WTC11 (cell line): ENCODE measurements around the gene TEX14. TPM values are rescaled to one million over a fixed set of nuclear protein-coding genes. Genes with fewer than 3 reads are reported as not detected.
"Not testable (repeated sequence)": the region's sequence is repeated elsewhere in the genome, so short reads cannot be mapped to it uniquely, and the experiment has no call there.

Source experiments
- ATAC-seq: fragments of 200-7000 bp; cut with Tn5 transposase; 2 replicates; pipeline ENCODE4 v1.10.0; 2021; ENCODE audit warnings: mild to moderate bottlenecking, moderate library complexity
- CTCF ChIA-PET: fragments of 300-600 bp; sonication (Branson Sonifier 250); formaldehyde crosslinking; loops from one replicate; lab custom pipeline; 2021; ENCODE audit warnings: antibody characterized with exemption; lab: Charles Lee
- POLR2A ChIA-PET: fragments of 350-600 bp; sonication (Branson Sonifier 250); formaldehyde crosslinking; loops from one replicate; lab custom pipeline; 2021; ENCODE audit warnings: antibody characterized with exemption; lab: Charles Lee
- DNase-seq: peaks from one replicate; pipeline ENCODE4 v3.0.0; 2021; ENCODE audit warnings: low spot score
- H3K27ac Mint-ChIP-seq: 2 replicates; pipeline ENCODE4 v1.8.0; 2021; ENCODE audit warnings: mixed read lengths
- H3K27me3 Mint-ChIP-seq: 2 replicates; pipeline ENCODE4 v1.8.0; 2021; ENCODE audit warnings: low read depth, mild to moderate bottlenecking, moderate library complexity, mixed read lengths
- H3K36me3 Mint-ChIP-seq: 2 replicates; pipeline ENCODE4 v1.8.0; 2021; ENCODE audit warnings: mixed read lengths
- H3K4me1 Mint-ChIP-seq: 2 replicates; pipeline ENCODE4 v1.8.0; 2022; ENCODE audit warnings: mixed read lengths
- H3K4me3 Mint-ChIP-seq: 2 replicates; pipeline ENCODE4 v1.8.0; 2021; ENCODE audit warnings: mild to moderate bottlenecking, moderate library complexity, mixed read lengths
- H3K9me3 Mint-ChIP-seq: 2 replicates; pipeline ENCODE4 v1.8.0; 2021; ENCODE audit warnings: mixed read lengths
- CREM ChIP-seq: sonication (generic); formaldehyde crosslinking; IDR thresholded peaks from 2 replicates; pipeline ENCODE4 v1.8.1; 2022; ENCODE audit warnings: mild to moderate bottlenecking, missing genetic modification reagents, moderate library complexity
- HMGA2 ChIP-seq: fragments of 250-450 bp; sonication (Bioruptor Pico); IDR thresholded peaks from 2 replicates; pipeline ENCODE4 v1.4.0; 2021; ENCODE audit warnings: mild to moderate bottlenecking, moderate library complexity
- JUN ChIP-seq: sonication (generic); formaldehyde crosslinking; IDR thresholded peaks from 2 replicates; pipeline ENCODE4 v1.8.0; 2023; ENCODE audit warnings: mild to moderate bottlenecking, missing genetic modification reagents
- NR2C2 ChIP-seq: sonication (generic); formaldehyde crosslinking; IDR thresholded peaks from 2 replicates; pipeline ENCODE4 v1.8.0; 2022; ENCODE audit warnings: mild to moderate bottlenecking, missing genetic modification reagents
- NR3C1 ChIP-seq: sonication (generic); formaldehyde crosslinking; conservative IDR thresholded peaks from 2 replicates; pipeline ENCODE4 v1.8.1; 2023; ENCODE audit warnings: low read depth, mild to moderate bottlenecking, missing genetic modification reagents
- SMAD3 ChIP-seq: sonication (generic); formaldehyde crosslinking; IDR thresholded peaks from 2 replicates; pipeline ENCODE4 v1.8.0; 2022; ENCODE audit warnings: missing genetic modification reagents, mild to moderate bottlenecking, borderline replicate concordance
- ZNF138 ChIP-seq: sonication (generic); formaldehyde crosslinking; conservative IDR thresholded peaks from 2 replicates; pipeline ENCODE4 v1.8.1; 2022; ENCODE audit warnings: mild to moderate bottlenecking, moderate library complexity, missing genetic modification reagents
- ZNF219 ChIP-seq: sonication (generic); formaldehyde crosslinking; IDR thresholded peaks from 2 replicates; pipeline ENCODE4 v1.8.0; 2023; ENCODE audit warnings: missing genetic modification reagents, mild to moderate bottlenecking, borderline replicate concordance
- ZNF317 ChIP-seq: sonication (generic); formaldehyde crosslinking; IDR thresholded peaks from 2 replicates; pipeline ENCODE4 v1.8.1; 2023; ENCODE audit warnings: low read depth, mild to moderate bottlenecking, moderate library complexity, missing genetic modification reagents, borderline replicate concordance
- total RNA-seq: library from RNA; stranded (reverse); gene quantifications from 3 replicates; pipeline ENCODE4 v1.2.3, GENCODE V29; 2021
- TF ChIP-seq, protein P1 (sequence below): sonication (generic); formaldehyde crosslinking; IDR thresholded peaks from 2 replicates; pipeline ENCODE4 v1.8.1; 2023; ENCODE audit warnings: mild to moderate bottlenecking, missing genetic modification reagents, moderate library complexity
- TF ChIP-seq, protein P2 (sequence below): fragments of 250-450 bp; sonication (Bioruptor Pico); IDR thresholded peaks from 2 replicates; pipeline ENCODE4 v2.1.2; 2022; ENCODE audit warnings: mild to moderate bottlenecking, moderate library complexity
- TF ChIP-seq, protein P3 (sequence below): fragments of 200-600 bp; IDR thresholded peaks from 2 replicates; pipeline ENCODE4 v1.8.0; 2022; ENCODE audit warnings: antibody characterized with exemption
- TF ChIP-seq, protein P4 (sequence below): fragments of 250-450 bp; sonication (Bioruptor Pico); IDR thresholded peaks from 2 replicates; pipeline ENCODE4 v1.9.0; 2021; ENCODE audit warnings: mild to moderate bottlenecking
- TF ChIP-seq, protein P5 (sequence below): sonication (generic); formaldehyde crosslinking; conservative IDR thresholded peaks from 2 replicates; pipeline ENCODE4 v1.8.1; 2023; ENCODE audit warnings: mild to moderate bottlenecking, low read depth, missing genetic modification reagents, moderate library complexity
- TF ChIP-seq, protein P6 (sequence below): sonication (generic); formaldehyde crosslinking; IDR thresholded peaks from 2 replicates; pipeline ENCODE4 v1.8.1; 2022; ENCODE audit warnings: low read depth, missing genetic modification reagents, borderline replicate concordance

The TEX14 gene
- total RNA-seq, 1 experiment from 2014 or later, result 1.4 TPM

DNA sequence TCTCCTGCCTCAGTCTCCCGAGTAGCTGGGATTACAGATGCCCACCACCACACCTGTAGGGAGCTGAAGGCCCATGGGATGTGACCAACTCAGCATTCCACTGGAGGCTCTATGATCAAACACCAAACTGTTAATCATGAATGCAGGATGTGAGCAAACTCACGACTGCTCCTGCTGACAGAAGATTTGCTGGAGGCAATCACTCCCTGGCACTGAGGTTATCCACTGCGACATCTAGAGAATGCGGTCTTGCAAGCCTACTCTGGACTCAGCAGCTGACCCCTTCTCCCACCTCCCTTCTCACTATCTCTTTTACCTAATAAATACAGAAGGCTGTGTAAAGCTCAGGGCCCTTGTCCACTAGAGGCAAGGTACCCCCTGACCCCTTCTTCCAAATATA lies 4.9 kb downstream of the TEX14 start:
- H3K9me3 Mint-ChIP-seq, result no peaks in the 10 kb centered on the region; the same call in 1 of the 2 replicates
- POLR2A ChIA-PET, result no interaction called here

DNA sequence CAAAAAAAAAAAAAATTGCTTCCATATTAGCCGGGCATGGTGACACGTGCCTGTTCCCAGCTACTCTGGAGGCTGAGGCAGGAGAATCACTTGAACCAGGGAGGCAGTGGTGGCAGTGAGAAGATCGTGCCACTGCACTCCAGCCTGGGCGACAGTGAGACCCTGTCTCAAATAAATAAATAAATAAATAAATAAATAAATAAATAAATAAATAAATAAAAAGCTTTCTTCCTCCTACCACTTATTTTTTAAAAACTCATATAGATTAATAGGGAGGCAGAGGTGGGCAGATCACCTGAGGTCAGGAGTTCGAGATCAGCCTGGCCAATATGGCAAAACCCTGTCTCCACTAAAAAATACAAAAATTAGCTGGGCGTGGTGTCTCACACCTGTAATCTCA lies 7.4 kb downstream of the TEX14 start:
- H3K9me3 Mint-ChIP-seq, H3K4me1 Mint-ChIP-seq, POLR2A ChIA-PET, H3K27me3 Mint-ChIP-seq, ATAC-seq, H3K4me3 Mint-ChIP-seq, DNase-seq, H3K27ac Mint-ChIP-seq, H3K36me3 Mint-ChIP-seq: not testable (repeated sequence)
- CTCF ChIA-PET, result interaction anchor here (0.6 to 0.7 kb wide), 2 partner anchors 166 to 272 kb away, joined by 3 read pairs; no protein-coding TSS in a partner anchor

More for the DNA sequence above, 4.9 kb downstream of the TEX14 start:
- Mint-ChIP-seq H3K4me1 (no peaks in the 10 kb centered on the region), H3K36me3 (no peaks in the 10 kb centered on the region), H3K4me3 (no peak overlapping the region), H3K27ac (no peak overlapping the region), H3K27me3 (peaks cover 8% of the 10 kb centered on the region; the same call in 1 of the 2 replicates)
- DNase-seq, result no peak
- CTCF ChIA-PET, result interaction anchor here (0.6 kb wide), 1 partner anchor 72 kb away, joined by 3 read pairs; no protein-coding TSS in a partner anchor
- TF ChIP-seq ZNF138 (CRISPR knock-in tag) (no peak), SMAD3 (no peak), HMGA2 (CRISPR knock-in tag) (no peak), ZNF317 (CRISPR knock-in tag) (no peak), NR3C1 (CRISPR knock-in tag) (no peak), ZNF219 (CRISPR knock-in tag) (no peak), CREM (CRISPR knock-in tag) (no peak), NR2C2 (no peak), JUN (CRISPR knock-in tag) (no peak)
- TF ChIP-seq, protein P1, sequence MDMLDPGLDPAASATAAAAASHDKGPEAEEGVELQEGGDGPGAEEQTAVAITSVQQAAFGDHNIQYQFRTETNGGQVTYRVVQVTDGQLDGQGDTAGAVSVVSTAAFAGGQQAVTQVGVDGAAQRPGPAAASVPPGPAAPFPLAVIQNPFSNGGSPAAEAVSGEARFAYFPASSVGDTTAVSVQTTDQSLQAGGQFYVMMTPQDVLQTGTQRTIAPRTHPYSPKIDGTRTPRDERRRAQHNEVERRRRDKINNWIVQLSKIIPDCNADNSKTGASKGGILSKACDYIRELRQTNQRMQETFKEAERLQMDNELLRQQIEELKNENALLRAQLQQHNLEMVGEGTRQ, result no peak
- TF ChIP-seq, protein P2, sequence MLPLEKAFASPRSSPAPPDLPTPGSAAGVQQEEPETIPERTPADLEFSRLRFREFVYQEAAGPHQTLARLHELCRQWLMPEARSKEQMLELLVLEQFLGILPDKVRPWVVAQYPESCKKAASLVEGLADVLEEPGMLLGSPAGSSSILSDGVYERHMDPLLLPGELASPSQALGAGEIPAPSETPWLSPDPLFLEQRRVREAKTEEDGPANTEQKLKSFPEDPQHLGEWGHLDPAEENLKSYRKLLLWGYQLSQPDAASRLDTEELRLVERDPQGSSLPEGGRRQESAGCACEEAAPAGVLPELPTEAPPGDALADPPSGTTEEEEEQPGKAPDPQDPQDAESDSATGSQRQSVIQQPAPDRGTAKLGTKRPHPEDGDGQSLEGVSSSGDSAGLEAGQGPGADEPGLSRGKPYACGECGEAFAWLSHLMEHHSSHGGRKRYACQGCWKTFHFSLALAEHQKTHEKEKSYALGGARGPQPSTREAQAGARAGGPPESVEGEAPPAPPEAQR, result no peak
- TF ChIP-seq, protein P3, sequence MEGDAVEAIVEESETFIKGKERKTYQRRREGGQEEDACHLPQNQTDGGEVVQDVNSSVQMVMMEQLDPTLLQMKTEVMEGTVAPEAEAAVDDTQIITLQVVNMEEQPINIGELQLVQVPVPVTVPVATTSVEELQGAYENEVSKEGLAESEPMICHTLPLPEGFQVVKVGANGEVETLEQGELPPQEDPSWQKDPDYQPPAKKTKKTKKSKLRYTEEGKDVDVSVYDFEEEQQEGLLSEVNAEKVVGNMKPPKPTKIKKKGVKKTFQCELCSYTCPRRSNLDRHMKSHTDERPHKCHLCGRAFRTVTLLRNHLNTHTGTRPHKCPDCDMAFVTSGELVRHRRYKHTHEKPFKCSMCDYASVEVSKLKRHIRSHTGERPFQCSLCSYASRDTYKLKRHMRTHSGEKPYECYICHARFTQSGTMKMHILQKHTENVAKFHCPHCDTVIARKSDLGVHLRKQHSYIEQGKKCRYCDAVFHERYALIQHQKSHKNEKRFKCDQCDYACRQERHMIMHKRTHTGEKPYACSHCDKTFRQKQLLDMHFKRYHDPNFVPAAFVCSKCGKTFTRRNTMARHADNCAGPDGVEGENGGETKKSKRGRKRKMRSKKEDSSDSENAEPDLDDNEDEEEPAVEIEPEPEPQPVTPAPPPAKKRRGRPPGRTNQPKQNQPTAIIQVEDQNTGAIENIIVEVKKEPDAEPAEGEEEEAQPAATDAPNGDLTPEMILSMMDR, result no peak
- TF ChIP-seq, protein P4, sequence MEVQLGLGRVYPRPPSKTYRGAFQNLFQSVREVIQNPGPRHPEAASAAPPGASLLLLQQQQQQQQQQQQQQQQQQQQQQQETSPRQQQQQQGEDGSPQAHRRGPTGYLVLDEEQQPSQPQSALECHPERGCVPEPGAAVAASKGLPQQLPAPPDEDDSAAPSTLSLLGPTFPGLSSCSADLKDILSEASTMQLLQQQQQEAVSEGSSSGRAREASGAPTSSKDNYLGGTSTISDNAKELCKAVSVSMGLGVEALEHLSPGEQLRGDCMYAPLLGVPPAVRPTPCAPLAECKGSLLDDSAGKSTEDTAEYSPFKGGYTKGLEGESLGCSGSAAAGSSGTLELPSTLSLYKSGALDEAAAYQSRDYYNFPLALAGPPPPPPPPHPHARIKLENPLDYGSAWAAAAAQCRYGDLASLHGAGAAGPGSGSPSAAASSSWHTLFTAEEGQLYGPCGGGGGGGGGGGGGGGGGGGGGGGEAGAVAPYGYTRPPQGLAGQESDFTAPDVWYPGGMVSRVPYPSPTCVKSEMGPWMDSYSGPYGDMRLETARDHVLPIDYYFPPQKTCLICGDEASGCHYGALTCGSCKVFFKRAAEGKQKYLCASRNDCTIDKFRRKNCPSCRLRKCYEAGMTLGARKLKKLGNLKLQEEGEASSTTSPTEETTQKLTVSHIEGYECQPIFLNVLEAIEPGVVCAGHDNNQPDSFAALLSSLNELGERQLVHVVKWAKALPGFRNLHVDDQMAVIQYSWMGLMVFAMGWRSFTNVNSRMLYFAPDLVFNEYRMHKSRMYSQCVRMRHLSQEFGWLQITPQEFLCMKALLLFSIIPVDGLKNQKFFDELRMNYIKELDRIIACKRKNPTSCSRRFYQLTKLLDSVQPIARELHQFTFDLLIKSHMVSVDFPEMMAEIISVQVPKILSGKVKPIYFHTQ (CRISPR knock-in tag), result no peak
- TF ChIP-seq, protein P5, sequence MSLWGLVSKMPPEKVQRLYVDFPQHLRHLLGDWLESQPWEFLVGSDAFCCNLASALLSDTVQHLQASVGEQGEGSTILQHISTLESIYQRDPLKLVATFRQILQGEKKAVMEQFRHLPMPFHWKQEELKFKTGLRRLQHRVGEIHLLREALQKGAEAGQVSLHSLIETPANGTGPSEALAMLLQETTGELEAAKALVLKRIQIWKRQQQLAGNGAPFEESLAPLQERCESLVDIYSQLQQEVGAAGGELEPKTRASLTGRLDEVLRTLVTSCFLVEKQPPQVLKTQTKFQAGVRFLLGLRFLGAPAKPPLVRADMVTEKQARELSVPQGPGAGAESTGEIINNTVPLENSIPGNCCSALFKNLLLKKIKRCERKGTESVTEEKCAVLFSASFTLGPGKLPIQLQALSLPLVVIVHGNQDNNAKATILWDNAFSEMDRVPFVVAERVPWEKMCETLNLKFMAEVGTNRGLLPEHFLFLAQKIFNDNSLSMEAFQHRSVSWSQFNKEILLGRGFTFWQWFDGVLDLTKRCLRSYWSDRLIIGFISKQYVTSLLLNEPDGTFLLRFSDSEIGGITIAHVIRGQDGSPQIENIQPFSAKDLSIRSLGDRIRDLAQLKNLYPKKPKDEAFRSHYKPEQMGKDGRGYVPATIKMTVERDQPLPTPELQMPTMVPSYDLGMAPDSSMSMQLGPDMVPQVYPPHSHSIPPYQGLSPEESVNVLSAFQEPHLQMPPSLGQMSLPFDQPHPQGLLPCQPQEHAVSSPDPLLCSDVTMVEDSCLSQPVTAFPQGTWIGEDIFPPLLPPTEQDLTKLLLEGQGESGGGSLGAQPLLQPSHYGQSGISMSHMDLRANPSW (CRISPR knock-in tag), result no peak
- TF ChIP-seq, protein P6, sequence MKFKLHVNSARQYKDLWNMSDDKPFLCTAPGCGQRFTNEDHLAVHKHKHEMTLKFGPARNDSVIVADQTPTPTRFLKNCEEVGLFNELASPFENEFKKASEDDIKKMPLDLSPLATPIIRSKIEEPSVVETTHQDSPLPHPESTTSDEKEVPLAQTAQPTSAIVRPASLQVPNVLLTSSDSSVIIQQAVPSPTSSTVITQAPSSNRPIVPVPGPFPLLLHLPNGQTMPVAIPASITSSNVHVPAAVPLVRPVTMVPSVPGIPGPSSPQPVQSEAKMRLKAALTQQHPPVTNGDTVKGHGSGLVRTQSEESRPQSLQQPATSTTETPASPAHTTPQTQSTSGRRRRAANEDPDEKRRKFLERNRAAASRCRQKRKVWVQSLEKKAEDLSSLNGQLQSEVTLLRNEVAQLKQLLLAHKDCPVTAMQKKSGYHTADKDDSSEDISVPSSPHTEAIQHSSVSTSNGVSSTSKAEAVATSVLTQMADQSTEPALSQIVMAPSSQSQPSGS, result no peak
- no peak for ATAC-seq
